ENCODE results near the gene SLC22A23. TPM values are rescaled to one million over a fixed set of nuclear protein-coding genes. Genes with fewer than 3 reads are reported as not detected.

SLC22A23 gene
- total and polyA plus RNA-seq, 2 of the 4 experiments (the other 2 are of a cell fraction) = 0.72 to 1.6 TPM

- Histone ChIP-seq H2BK20ac (ENCODE audit: low read depth, low read length) (no peak overlapping the region), H2BK15ac (ENCODE audit: low read depth, low read length) (no peak overlapping the region), H3K23ac (ENCODE audit: low read depth, low read length) (no peak overlapping the region), H4K91ac (ENCODE audit: insufficient read depth, low read depth, low read length) (no peak overlapping the region), H3K4me2 (ENCODE audit: low read depth, low read length) (no peak overlapping the region), H4K20me1 (ENCODE audit: insufficient read depth, low read length) (no peaks in the 10 kb centered on the region), H3K9me1 (ENCODE audit: insufficient read depth, low read length) (no peaks in the 10 kb centered on the region), H3K36me3 (ENCODE audit: control insufficient read depth, insufficient read depth, low read length) (no peaks in the 10 kb centered on the region), H3K9ac (ENCODE audit: low read depth, low read length) (no peak overlapping the region), H3K4me1 (ENCODE audit: control insufficient read depth, insufficient read depth, low read length) (no peaks in the 10 kb centered on the region), H4K8ac (ENCODE audit: low read depth in 2 of 2, low read length in 2 of 2) (no peak overlapping the region), H2AK9ac (replicated peaks; ENCODE audit: low read depth, low read length, poor library complexity) (no peak overlapping the region), H3K4me3 (ENCODE audit: insufficient read depth, low read depth, low read length) (no peak overlapping the region), H3K14ac (replicated peaks; ENCODE audit: low read depth, low read length) (no peak overlapping the region), H3K9me3 (ENCODE audit: control insufficient read depth, insufficient read depth, low read length) (no peaks in the 10 kb centered on the region), H3K27ac (ENCODE audit: insufficient read depth, low read length) (no peak overlapping the region), H3K27me3 (ENCODE audit: control insufficient read depth, insufficient read depth, low read length) (peaks cover 33% of the 10 kb centered on the region), H3K56ac (ENCODE audit: extremely low read depth, insufficient read depth, low read length) (no peak overlapping the region), H2AFZ (replicated peaks; ENCODE audit: low read length, poor library complexity) (no peak overlapping the region), H2BK120ac (ENCODE audit: low read depth, low read length) (no peak overlapping the region), H2AK5ac (ENCODE audit: low read depth, low read length) (no peak overlapping the region), H3K18ac (ENCODE audit: low read depth, low read length) (no peak overlapping the region), H3K79me1 (ENCODE audit: low read depth in 1 of 2, low read length in 2 of 2) (no peaks in the 10 kb centered on the region), H3K4ac (ENCODE audit: low read depth, low read length) (no peak overlapping the region), H4K5ac (ENCODE audit: low read depth, low read length) (no peak overlapping the region), H2BK5ac (ENCODE audit: low read depth, low read length, poor library complexity, severe bottlenecking) (no peak overlapping the region)
- dilution Hi-C loops (cut with HindIII; ENCODE audit: low sequenced_read_pairs, unreplicated experiment) = no loop called here
- intact Hi-C loops (cut with micrococcal nuclease) = no loop called here
- WGBS, 2 experiments (ENCODE audit: extremely low coverage in 2 of 2, insufficient read length in 1 of 2) = no CpG with 5 or more reads among the region's 2 CpGs
- BruUV-seq (replicated peaks) = no TSS peak
- in situ Hi-C loops (cut with MboI; ENCODE audit: low sequenced_read_pairs) = no loop called here
- DNase-seq (no peak), ATAC-seq (ENCODE audit: low read depth) (no peak)
- no peak for TF ChIP-seq CHD1 (IDR thresholded peaks at IDR 0.05; ENCODE audit: low read depth, low read length)
- no peak for TF ChIP-seq NFE2L2 (IDR thresholded peaks at IDR 0.05; ENCODE audit: low read depth, low read length)
- TF ChIP-seq FOS (IDR thresholded peaks at IDR 0.05; ENCODE audit: low read depth, low read length) = no peak
- TF ChIP-seq RCOR1 (IDR thresholded peaks at IDR 0.05; ENCODE audit: insufficient replicate concordance, low read length) = no peak
- TF ChIP-seq POLR2A (IDR thresholded peaks at IDR 0.05; ENCODE audit: low read depth, low read length) = no peak
- no peak for TF ChIP-seq MXI1 (IDR thresholded peaks at IDR 0.05; ENCODE audit: borderline replicate concordance, low read depth, low read length)
- TF ChIP-seq ELK1 (IDR thresholded peaks at IDR 0.05; ENCODE audit: borderline replicate concordance, low read depth, low read length) = no peak
- TF ChIP-seq RAD21 (IDR thresholded peaks at IDR 0.05; ENCODE audit: low read length) = no peak
- no peak for TF ChIP-seq CTCF (conservative IDR thresholded peaks at IDR 0.05; ENCODE audit: low read depth, low read length)
- TF ChIP-seq USF2 (IDR thresholded peaks at IDR 0.05; ENCODE audit: low read depth, low read length) = no peak
- TF ChIP-seq CEBPB (IDR thresholded peaks at IDR 0.05; ENCODE audit: low read depth, low read length) = no peak
- POLR2A ChIA-PET (ENCODE audit: unreplicated experiment) = interaction anchor here (0.7 kb wide), 1 partner anchor 122 kb away, joined by 4 read pairs; no protein-coding TSS in a partner anchor
- CTCF ChIA-PET = no interaction called here
Observed at GRCh38 chr6:3220366-3220765, 236.5 kb downstream of the SLC22A23 start.
